Prostate gland (tissue), 2 donors: Measurements from ENCODE around the gene COG2. TPM values are rescaled to one million over a fixed set of nuclear protein-coding genes. Genes with fewer than 3 reads are reported as not detected.
"Not testable (repeated sequence)": the region's sequence is repeated elsewhere in the genome, so short reads cannot be mapped to it uniquely, and the experiment has no call there.

ENCODE experiments used
- DNase-seq: peaks from one replicate; pipeline ENCODE4 v3.0.0-alpha.2; 2019; ENCODE audit warnings: low spot score
- H3K27ac ChIP-seq, 2 donors: fragments of 200-600 bp; sonication (generic); 2 replicates each; pipeline ENCODE4 v1.5.1; 2017 to 2019
- H3K27me3 ChIP-seq: fragments of 200-600 bp; sonication (generic); replicated peaks from 2 replicates; pipeline ENCODE4 v1.5.1; 2019; ENCODE audit not compliant: insufficient read depth
- H3K36me3 ChIP-seq, 2 donors: fragments of 200-600 bp; sonication (generic); 1 replicate in 1 of 2; 2 replicates in 1 of 2; pipeline versions ENCODE4 v1.5.1 to v1.8.1; 2017 to 2019
- H3K4me1 ChIP-seq: fragments of 200-600 bp; sonication (generic); replicated peaks from 2 replicates; pipeline ENCODE4 v1.5.1; 2019
- H3K4me3 ChIP-seq, 2 donors: fragments of 200-600 bp; sonication (generic); 2 replicates each; pipeline ENCODE4 v1.5.1; 2017 to 2019
- H3K9me3 ChIP-seq: fragments of 200-600 bp; sonication (generic); 2 replicates; pipeline ENCODE4 v1.5.1; 2017
- CTCF ChIP-seq, 4 experiments: fragments of 200-600 bp in 2 of 4; fragments of 450-650 bp in 2 of 4; sonication (generic) in 2 of 4; IDR thresholded peaks; 1 replicate in 3 of 4; 2 replicates in 1 of 4; pipeline ENCODE4 v1.5.1; 2016 to 2019; ENCODE audit warnings: antibody characterized with exemption in 4 of 4, mild to moderate bottlenecking in 2 of 4, moderate library complexity in 2 of 4
- POLR2A ChIP-seq: fragments of 450-650 bp; IDR thresholded peaks from one replicate; pipeline ENCODE4 v1.6.1; 2016; ENCODE audit warnings: antibody characterized with exemption, mild to moderate bottlenecking
- POLR2AphosphoS5 ChIP-seq: sonication (generic); formaldehyde crosslinking; IDR thresholded peaks from one replicate; pipeline ENCODE4 v1.6.1; 2017; ENCODE audit warnings: antibody characterized with exemption
- WGBS: methylation state at CpG from one replicate; pipeline ENCODE4 v1.1.5; 2018; 5-methylcytosine and 5-hydroxymethylcytosine counted together
- intact Hi-C: fragments of 100-400 bp; cut with DNase I; formaldehyde crosslinking; loops from one replicate; pipeline ENCODE4 v1.14.2; 2022
- total RNA-seq, 2 donors: library from RNA; depleted of rRNA; stranded (reverse); fragments of >200 nt; gene quantifications; one replicate each; pipeline ENCODE4 v1.1.0, GENCODE V29; 2016

The COG2 gene
- total RNA-seq, 2 donors from 2014 or later: 26.1 to 32.8 TPM

- Histone ChIP-seq H3K4me3 (no peak overlapping the region), H3K4me1 (peaks cover 9% of the 10 kb centered on the region), H3K27ac (no peak overlapping the region), H3K27me3 (no peaks in the 10 kb centered on the region), H3K36me3 (no peaks in the 10 kb centered on the region), H3K9me3 (no peaks in the 10 kb centered on the region)
- WGBS: 39% methylated on average over 5 of the region's 5 CpGs
- TF ChIP-seq POLR2AphosphoS5 (no peak), POLR2A (no peak), CTCF (IDR thresholded peaks at IDR 0.05) (no peak)
- intact Hi-C loops: no loop called here
- DNase-seq: no peak
Measured at GRCh38 chr1:230647321-230647720, 5.0 kb downstream of the COG2 start.

- Histone ChIP-seq H3K9me3 (no peaks in the 10 kb centered on the region), H3K4me1 (peaks cover 9% of the 10 kb centered on the region), H3K4me3 (no peak overlapping the region), H3K27me3 (no peaks in the 10 kb centered on the region), H3K36me3 (no peaks in the 10 kb centered on the region), H3K27ac (no peak overlapping the region)
- intact Hi-C loops: no loop called here
- WGBS: 95% methylated on average over 3 of the region's 3 CpGs
- TF ChIP-seq CTCF (IDR thresholded peaks at IDR 0.05) (no peak), POLR2AphosphoS5 (no peak), POLR2A (no peak)
- no peak for DNase-seq
Measured at GRCh38 chr1:230648114-230648513, 5.8 kb downstream of the COG2 start.

GRCh38 chr1:230650300-230650699 is 8.0 kb downstream of the COG2 start:
- DNase-seq: no peak
- TF ChIP-seq CTCF (IDR thresholded peaks at IDR 0.05) (no peak), POLR2A (no peak), POLR2AphosphoS5 (no peak)
- WGBS: 97% methylated on average over 1 of the region's 1 CpG
- Histone ChIP-seq H3K27ac (no peak overlapping the region), H3K27me3 (no peaks in the 10 kb centered on the region), H3K4me1 (no peaks in the 10 kb centered on the region), H3K4me3 (no peak overlapping the region), H3K36me3 (no peaks in the 10 kb centered on the region), H3K9me3 (no peaks in the 10 kb centered on the region)
- intact Hi-C loops: no loop called here

GRCh38 chr1:230651235-230651634 is 9.0 kb downstream of the COG2 start:
- Histone ChIP-seq H3K4me3 (no peak overlapping the region), H3K27me3 (no peaks in the 10 kb centered on the region), H3K9me3 (no peaks in the 10 kb centered on the region), H3K36me3 (no peaks in the 10 kb centered on the region), H3K4me1 (no peaks in the 10 kb centered on the region), H3K27ac (no peak overlapping the region)
- WGBS: 79% methylated on average over 2 of the region's 2 CpGs
- DNase-seq: no peak
- TF ChIP-seq POLR2A (no peak), POLR2AphosphoS5 (no peak), CTCF (IDR thresholded peaks at IDR 0.05) (no peak)
- intact Hi-C loops: no loop called here

GRCh38 chr1:230656719-230657118 is 14.4 kb downstream of the COG2 start:
- H3K4me3 ChIP-seq, H3K36me3 ChIP-seq, intact Hi-C loops, H3K9me3 ChIP-seq, DNase-seq, H3K4me1 ChIP-seq, H3K27me3 ChIP-seq, H3K27ac ChIP-seq: not testable (repeated sequence)
- WGBS: 96% methylated on average over 1 of the region's 1 CpG

- H3K4me3 ChIP-seq, H3K9me3 ChIP-seq, H3K36me3 ChIP-seq, H3K27ac ChIP-seq, intact Hi-C loops, H3K27me3 ChIP-seq, DNase-seq, H3K4me1 ChIP-seq: not testable (repeated sequence)
- WGBS: 100% methylated on average over 1 of the region's 1 CpG
Measured at GRCh38 chr1:230658103-230658502, 15.8 kb downstream of the COG2 start.
